ENCODE results near the gene TRAPPC5. TPM values are rescaled to one million over a fixed set of nuclear protein-coding genes. Genes with fewer than 3 reads are reported as not detected.
"Not testable (repeated sequence)": the region's sequence is repeated elsewhere in the genome, so short reads cannot be mapped to it uniquely, and the experiment has no call there.

Gene TRAPPC5
- total RNA-seq, 1 donor from 2014 or later: 158 TPM

DNA sequence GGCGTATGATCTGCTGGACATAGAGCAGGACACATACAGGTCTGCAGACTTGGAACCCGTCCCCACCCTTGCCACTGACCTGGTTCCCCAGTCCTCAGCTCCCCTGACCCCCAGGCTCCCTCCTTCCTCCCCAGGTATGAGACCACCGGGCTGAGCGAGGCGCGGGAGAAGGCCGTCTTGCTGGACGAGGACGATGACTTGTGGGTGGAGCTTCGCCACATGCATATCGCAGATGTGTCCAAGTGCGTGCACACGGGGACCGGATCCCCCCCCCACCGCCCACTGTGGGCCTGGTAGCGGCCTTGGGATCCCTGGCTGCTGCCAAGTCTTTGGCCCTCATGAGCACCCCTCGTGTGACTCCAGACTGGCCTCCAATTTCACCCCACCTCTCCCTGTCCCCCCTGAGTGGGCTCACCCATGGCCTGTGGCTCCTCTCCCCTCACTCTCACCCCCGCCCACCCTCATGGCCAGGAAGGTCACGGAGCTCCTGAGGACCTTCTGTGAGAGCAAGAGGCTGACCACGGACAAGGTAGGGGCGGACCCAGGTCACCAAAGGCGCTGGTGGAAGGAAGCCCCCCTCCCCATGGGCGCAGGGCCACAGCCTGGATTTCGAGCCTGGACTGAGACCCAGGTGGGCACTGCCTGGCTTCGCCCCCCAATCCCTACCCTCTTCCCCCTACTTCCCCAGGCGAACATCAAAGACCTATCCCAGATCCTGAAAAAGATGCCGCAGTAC lies 38.2 kb upstream of the TRAPPC5 start:
- no peak for DNase-seq (ENCODE audit: low read depth)
- TF ChIP-seq, protein P1, sequence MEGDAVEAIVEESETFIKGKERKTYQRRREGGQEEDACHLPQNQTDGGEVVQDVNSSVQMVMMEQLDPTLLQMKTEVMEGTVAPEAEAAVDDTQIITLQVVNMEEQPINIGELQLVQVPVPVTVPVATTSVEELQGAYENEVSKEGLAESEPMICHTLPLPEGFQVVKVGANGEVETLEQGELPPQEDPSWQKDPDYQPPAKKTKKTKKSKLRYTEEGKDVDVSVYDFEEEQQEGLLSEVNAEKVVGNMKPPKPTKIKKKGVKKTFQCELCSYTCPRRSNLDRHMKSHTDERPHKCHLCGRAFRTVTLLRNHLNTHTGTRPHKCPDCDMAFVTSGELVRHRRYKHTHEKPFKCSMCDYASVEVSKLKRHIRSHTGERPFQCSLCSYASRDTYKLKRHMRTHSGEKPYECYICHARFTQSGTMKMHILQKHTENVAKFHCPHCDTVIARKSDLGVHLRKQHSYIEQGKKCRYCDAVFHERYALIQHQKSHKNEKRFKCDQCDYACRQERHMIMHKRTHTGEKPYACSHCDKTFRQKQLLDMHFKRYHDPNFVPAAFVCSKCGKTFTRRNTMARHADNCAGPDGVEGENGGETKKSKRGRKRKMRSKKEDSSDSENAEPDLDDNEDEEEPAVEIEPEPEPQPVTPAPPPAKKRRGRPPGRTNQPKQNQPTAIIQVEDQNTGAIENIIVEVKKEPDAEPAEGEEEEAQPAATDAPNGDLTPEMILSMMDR (conservative IDR thresholded peaks at IDR 0.05; ENCODE audit: low read depth, low read length): no peak
- H3K4me3 ChIP-seq (ENCODE audit: low read depth, low read length): no peak overlapping the region

DNA sequence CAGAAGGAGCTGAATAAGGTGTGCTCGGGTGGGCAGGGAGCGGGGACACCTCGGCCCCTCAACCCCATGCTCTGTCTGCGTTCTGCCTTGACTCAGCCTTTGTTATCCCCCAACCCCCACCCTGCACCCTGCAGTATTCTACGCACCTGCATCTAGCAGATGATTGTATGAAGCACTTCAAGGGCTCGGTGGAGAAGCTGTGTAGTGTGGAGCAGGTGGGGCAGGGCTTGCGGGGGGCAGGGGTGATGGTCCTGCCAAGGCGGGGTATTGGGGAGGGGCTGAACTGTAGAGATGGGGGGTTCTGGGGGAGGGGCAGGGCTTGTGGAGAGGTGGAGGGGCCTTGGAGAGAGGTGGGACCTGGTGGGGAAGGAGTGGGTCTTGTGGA lies 37.6 kb upstream of the TRAPPC5 start:
- H3K4me3 ChIP-seq (ENCODE audit: low read depth, low read length): no peak overlapping the region
- no peak for DNase-seq (ENCODE audit: low read depth)
- TF ChIP-seq, protein P1 (conservative IDR thresholded peaks at IDR 0.05; ENCODE audit: low read depth, low read length): no peak

DNA sequence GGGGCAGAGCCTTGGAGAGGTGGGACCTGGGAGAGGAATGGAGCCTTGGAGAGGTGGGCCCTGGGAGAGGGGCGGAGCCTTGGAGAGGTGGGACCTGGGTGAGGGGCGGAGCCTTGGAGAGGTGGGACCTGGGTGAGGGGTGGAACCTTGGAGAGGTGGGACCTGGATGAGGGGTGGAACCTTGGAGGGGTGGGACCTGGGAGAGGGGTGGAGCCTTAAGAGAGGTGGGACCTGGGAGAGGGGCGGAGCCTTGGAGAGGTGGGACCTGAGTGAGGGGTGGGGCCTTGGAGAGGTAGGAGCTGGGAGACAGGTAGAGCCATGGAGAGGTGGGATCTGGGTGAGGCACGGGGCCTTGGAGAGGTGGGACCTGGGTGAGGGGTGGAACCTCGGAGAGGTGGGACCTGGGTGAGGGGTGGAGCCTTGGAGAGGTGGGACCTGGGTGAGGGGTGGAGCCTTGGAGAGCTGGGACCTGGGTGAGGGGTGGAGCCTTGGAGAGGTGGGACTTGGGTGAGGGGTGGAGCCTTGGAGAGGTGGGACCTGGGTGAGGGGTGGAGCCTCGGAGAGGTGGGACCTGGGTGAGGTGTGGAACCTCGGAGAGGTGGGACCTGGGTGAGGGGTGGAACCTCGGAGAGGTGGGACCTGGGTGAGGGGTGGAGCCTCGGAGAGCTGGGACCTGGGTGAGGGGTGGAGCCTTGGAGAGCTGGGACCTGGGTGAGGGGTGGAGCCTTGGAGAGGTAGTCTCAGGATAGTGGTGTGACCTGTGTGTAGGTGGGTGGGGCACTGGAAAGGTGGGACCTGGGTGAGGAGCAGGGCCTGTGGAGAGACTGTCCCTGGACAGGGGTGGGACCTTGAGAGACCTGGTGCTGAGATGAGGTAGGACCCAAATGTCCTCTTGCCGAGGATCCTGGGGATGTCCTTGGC lies 36.7 kb upstream of the TRAPPC5 start:
- not testable (repeated sequence) for DNase-seq (ENCODE audit: low read depth)

DNA sequence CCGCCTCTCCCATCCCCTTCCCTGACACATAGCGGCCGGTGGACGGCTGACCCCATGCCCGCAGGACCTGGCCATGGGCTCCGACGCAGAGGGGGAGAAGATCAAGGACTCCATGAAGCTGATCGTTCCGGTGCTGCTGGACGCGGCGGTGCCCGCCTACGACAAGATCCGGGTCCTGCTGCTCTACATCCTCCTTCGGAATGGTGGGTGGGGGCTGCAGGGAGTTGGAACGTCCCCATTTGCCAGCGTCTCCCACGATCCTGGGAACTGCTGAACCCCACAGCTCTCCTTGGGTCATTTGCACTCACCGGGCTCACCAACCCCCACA lies 36.1 kb upstream of the TRAPPC5 start:
- TF ChIP-seq, protein P1 (conservative IDR thresholded peaks at IDR 0.05; ENCODE audit: low read depth, low read length): no peak
- no peak overlapping the region for H3K4me3 ChIP-seq (ENCODE audit: low read depth, low read length)
- DNase-seq (ENCODE audit: low read depth): no peak

More for the DNA sequence above, 36.7 kb upstream of the TRAPPC5 start:
- H3K4me3 ChIP-seq (ENCODE audit: low read depth, low read length): not testable (repeated sequence)

DNA sequence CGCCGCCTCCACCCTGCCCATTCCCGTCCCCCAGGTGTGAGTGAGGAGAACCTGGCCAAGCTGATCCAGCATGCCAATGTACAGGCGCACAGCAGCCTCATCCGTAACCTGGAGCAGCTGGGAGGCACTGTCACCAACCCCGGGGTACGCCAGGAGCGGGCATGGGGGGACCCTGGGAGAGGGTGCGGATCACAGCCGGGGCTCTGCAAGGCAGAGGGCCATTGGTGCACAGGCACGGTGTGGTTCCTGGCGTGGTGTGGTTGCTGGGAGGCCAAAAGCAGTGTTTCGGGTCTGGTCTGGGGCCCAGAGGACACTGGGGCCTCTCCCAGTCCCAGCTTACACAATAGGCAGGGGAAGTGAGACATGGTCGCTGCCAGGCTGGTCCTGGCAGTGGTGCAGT lies 35.5 kb upstream of the TRAPPC5 start:
- H3K4me3 ChIP-seq (ENCODE audit: low read depth, low read length): no peak overlapping the region
- no peak for DNase-seq (ENCODE audit: low read depth)
- TF ChIP-seq, protein P1 (conservative IDR thresholded peaks at IDR 0.05; ENCODE audit: low read depth, low read length): no peak

DNA sequence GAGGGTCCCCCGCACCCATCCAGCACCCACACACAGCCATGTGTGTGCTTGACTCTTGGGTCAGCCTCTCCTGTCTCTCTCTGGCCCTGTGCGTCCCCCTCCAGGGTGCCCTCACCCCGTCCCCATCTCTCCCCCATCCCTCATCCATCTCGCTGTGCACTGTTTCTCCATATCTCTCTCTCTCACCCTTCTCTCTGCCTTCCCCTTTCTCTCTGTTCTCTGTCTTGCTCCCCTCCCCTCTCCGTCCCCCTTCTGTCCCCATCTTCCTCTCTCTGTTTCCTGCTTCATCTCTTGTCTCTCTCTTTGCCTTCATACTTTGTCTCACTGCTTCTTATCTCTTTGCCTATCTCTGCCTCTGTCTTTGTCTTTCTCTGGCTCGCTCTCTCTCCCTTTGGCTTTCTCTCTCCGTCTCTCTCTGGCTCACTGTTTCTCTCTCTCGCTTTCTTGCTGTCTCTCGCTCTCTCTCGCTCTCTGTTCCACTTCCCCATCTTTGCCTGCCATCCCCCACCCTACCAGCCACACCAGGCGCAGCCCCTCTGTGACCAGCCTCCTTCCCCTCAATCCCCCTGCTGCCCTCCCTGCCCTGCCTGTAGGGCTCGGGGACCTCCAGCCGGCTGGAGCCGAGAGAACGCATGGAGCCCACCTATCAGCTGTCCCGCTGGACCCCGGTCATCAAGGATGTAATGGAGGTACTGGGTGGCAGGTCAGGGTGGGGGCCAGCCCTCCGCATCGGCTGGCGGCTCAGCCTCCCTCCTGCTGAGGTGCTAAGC lies 34.8 kb upstream of the TRAPPC5 start:
- no peak overlapping the region for H3K4me3 ChIP-seq (ENCODE audit: low read depth, low read length)

More for the DNA sequence above, 34.8 kb upstream of the TRAPPC5 start:
- TF ChIP-seq, protein P1 (conservative IDR thresholded peaks at IDR 0.05; ENCODE audit: low read depth, low read length): no peak
- no peak for DNase-seq (ENCODE audit: low read depth)
